HepG2 (cell line): ENCODE data around the gene LIME1. TPM values are rescaled to one million over a fixed set of nuclear protein-coding genes. Genes with fewer than 3 reads are reported as not detected.
A peak's percentile ranks its signal among the peaks of the same experiment; 100 is the strongest.

Experiments
- ATF1 ChIP-seq: IDR thresholded peaks from 2 replicates; pipeline ENCODE4 v1.6.1; 2016; ENCODE audit warnings: mild to moderate bottlenecking, control low read depth
- ATF5 ChIP-seq: sonication (generic); formaldehyde crosslinking; IDR thresholded peaks from 2 replicates; pipeline ENCODE4 v1.4.0; 2020; ENCODE audit warnings: mild to moderate bottlenecking, low read depth, missing genetic modification reagents
- BCL6 ChIP-seq: IDR thresholded peaks from 2 replicates; pipeline ENCODE4 v1.6.1; 2016; ENCODE audit warnings: missing genetic modification reagents, missing compliant biosample characterization
- DBP ChIP-seq: sonication (generic); formaldehyde crosslinking; IDR thresholded peaks from 2 replicates; pipeline ENCODE4 v1.4.0; 2020; ENCODE audit warnings: missing genetic modification reagents; ENCODE audit errors: not compliant biosample characterization
- DNMT1 ChIP-seq: sonication (generic); formaldehyde crosslinking; IDR thresholded peaks from 2 replicates; pipeline ENCODE4 v1.5.1; 2020; ENCODE audit warnings: mild to moderate bottlenecking, missing genetic modification reagents
- FIP1L1 ChIP-seq: fragments of 200-400 bp; formaldehyde crosslinking; IDR thresholded peaks from 2 replicates; pipeline ENCODE4 v1.6.1; 2018; ENCODE audit warnings: low read depth, mild to moderate bottlenecking, low read length, moderate library complexity, borderline replicate concordance; ENCODE audit not compliant: insufficient read depth
- FUBP1 ChIP-seq: sonication (generic); formaldehyde crosslinking; IDR thresholded peaks from 2 replicates; pipeline ENCODE4 v1.5.1; 2020; ENCODE audit warnings: missing genetic modification reagents, mild to moderate bottlenecking, borderline replicate concordance
- JUN ChIP-seq: sonication (generic); formaldehyde crosslinking; IDR thresholded peaks from 2 replicates; pipeline ENCODE4 v1.4.0; 2020; ENCODE audit warnings: mild to moderate bottlenecking, missing genetic modification reagents
- KDM4B ChIP-seq: sonication (generic); formaldehyde crosslinking; IDR thresholded peaks from 2 replicates; pipeline ENCODE4 v1.4.0; 2020; ENCODE audit warnings: missing genetic modification reagents
- POLR2AphosphoS2 ChIP-seq: IDR thresholded peaks from 2 replicates; pipeline ENCODE4 v1.6.1; 2011; ENCODE audit warnings: low read depth, low read length, improper control_type of control experiment
- YY1 ChIP-seq: IDR thresholded peaks from 2 replicates; pipeline ENCODE4 v1.6.1; 2011; ENCODE audit warnings: low read length, low read depth, moderate library complexity, mild to moderate bottlenecking; ENCODE audit not compliant: insufficient read depth, insufficient replicate concordance
- ZNF20 ChIP-seq: sonication (generic); formaldehyde crosslinking; IDR thresholded peaks from 2 replicates; pipeline ENCODE4 v1.4.0; 2020; ENCODE audit warnings: mild to moderate bottlenecking, moderate library complexity, missing genetic modification reagents
- ZNF207 ChIP-seq: fragments of 450-650 bp; IDR thresholded peaks from 2 replicates; pipeline ENCODE4 v1.6.1; 2016; ENCODE audit warnings: antibody characterized with exemption, borderline replicate concordance
- ZNF317 ChIP-seq: sonication (generic); formaldehyde crosslinking; IDR thresholded peaks from 2 replicates; pipeline ENCODE4 v1.5.0; 2020; ENCODE audit warnings: mild to moderate bottlenecking, missing genetic modification reagents
- ZNF326 ChIP-seq: sonication (generic); formaldehyde crosslinking; IDR thresholded peaks from 2 replicates; pipeline ENCODE4 v1.4.0; 2020; ENCODE audit warnings: missing genetic modification reagents, borderline replicate concordance
- ZNF558 ChIP-seq: sonication (generic); formaldehyde crosslinking; IDR thresholded peaks from 2 replicates; pipeline ENCODE4 v1.9.0; 2022; ENCODE audit warnings: mild to moderate bottlenecking, missing genetic modification reagents, borderline replicate concordance
- polyA plus RNA-seq, 8 experiments: library from polyadenylated mRNA; depleted of rRNA in 3 of 8; stranded (reverse) in 7 of 8; unstranded in 1 of 8; fragments of >200 nt; fragmentation: Illumina TruSeq in 4 of 8; extraction: Trizol in 4 of 8; gene quantifications; 2 replicates each; pipeline versions ENCODE4 v1.2.1 to v1.2.3, GENCODE V29; 2011 to 2016; ENCODE audit warnings: low read depth in 4 of 8, missing spikeins in 1 of 8, mixed read lengths in 1 of 8; ENCODE audit not compliant: insufficient read depth in 1 of 8
- total RNA-seq, 5 experiments: library from RNA; depleted of rRNA; stranded (reverse); fragments of >200 nt; fragmentation: Illumina TruSeq; extraction: Trizol; gene quantifications; 2 replicates each; pipeline ENCODE4 v1.2.3, GENCODE V29; 2016; ENCODE audit warnings: low read depth in 1 of 5
- TF ChIP-seq, protein P1 (sequence below): sonication (generic); formaldehyde crosslinking; IDR thresholded peaks from 2 replicates; pipeline ENCODE4 v1.4.0; 2020; ENCODE audit warnings: missing genetic modification reagents, borderline replicate concordance
- TF ChIP-seq, protein P2 (sequence below): sonication (generic); formaldehyde crosslinking; IDR thresholded peaks from 2 replicates; pipeline ENCODE4 v1.5.1; 2020; ENCODE audit warnings: missing genetic modification reagents, mild to moderate bottlenecking, borderline replicate concordance

LIME1 gene
- total and polyA plus RNA-seq, 2 of the 13 experiments (the other 11 are each of a cell fraction or from before 2014, with no cell fraction given): 13.0 to 61.5 TPM

DNA sequence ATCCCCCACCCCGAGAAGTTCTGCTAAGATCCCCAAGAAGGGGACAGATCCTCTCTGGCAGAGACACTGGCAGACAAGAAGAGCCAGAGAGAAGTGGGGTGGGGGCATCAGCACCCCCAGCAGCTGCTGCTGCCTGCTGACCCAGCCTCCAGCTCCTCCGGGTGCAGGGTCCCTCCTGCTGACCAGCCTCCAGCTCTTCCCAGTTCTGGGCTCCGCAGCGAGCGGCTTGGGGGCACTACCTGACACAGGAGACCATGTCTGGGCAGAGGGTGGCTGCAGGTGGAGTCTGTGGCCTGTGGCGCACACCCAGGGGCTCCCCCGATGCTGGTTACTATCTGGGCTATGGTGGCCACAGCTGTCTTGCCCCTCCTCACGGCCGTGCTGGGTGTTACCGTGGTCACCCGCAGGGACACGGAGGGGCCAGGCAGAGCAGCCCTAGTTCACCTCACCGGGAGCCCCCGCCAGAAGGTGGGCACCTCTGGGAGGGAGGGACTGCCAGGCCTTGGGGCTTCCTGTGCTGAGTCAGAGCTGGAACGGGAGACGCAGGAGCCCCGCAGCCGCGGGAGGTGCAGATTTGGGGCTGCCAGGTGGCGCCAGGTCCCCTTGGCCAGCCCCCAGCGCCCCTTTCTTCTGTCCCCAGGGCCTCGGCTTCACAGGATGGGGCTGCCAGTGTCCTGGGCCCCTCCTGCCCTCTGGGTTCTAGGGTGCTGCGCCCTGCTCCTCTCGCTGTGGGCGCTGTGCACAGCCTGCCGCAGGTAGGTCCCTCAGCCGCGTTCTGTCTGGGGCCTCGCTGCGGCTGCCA, 630 bp downstream of the LIME1 start (continued):
- TF ChIP-seq, protein P1, sequence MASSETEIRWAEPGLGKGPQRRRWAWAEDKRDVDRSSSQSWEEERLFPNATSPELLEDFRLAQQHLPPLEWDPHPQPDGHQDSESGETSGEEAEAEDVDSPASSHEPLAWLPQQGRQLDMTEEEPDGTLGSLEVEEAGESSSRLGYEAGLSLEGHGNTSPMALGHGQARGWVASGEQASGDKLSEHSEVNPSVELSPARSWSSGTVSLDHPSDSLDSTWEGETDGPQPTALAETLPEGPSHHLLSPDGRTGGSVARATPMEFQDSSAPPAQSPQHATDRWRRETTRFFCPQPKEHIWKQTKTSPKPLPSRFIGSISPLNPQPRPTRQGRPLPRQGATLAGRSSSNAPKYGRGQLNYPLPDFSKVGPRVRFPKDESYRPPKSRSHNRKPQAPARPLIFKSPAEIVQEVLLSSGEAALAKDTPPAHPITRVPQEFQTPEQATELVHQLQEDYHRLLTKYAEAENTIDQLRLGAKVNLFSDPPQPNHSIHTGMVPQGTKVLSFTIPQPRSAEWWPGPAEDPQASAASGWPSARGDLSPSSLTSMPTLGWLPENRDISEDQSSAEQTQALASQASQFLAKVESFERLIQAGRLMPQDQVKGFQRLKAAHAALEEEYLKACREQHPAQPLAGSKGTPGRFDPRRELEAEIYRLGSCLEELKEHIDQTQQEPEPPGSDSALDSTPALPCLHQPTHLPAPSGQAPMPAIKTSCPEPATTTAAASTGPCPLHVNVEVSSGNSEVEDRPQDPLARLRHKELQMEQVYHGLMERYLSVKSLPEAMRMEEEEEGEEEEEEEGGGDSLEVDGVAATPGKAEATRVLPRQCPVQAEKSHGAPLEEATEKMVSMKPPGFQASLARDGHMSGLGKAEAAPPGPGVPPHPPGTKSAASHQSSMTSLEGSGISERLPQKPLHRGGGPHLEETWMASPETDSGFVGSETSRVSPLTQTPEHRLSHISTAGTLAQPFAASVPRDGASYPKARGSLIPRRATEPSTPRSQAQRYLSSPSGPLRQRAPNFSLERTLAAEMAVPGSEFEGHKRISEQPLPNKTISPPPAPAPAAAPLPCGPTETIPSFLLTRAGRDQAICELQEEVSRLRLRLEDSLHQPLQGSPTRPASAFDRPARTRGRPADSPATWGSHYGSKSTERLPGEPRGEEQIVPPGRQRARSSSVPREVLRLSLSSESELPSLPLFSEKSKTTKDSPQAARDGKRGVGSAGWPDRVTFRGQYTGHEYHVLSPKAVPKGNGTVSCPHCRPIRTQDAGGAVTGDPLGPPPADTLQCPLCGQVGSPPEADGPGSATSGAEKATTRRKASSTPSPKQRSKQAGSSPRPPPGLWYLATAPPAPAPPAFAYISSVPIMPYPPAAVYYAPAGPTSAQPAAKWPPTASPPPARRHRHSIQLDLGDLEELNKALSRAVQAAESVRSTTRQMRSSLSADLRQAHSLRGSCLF: no peak
- TF ChIP-seq ZNF558 (CRISPR knock-in tag) (no peak), ZNF326 (CRISPR knock-in tag) (peak; percentile 51; the same call in 1 of the 2 replicates), FIP1L1 (peak; percentile 90; the same call in 1 of the 2 replicates), ZNF20 (CRISPR knock-in tag) (peak; percentile 66; the same call in 1 of the 2 replicates), FUBP1 (peak; percentile 87; the same call in 1 of the 2 replicates), JUN (CRISPR knock-in tag) (peak; percentile 78), DBP (CRISPR knock-in tag) (no peak), ZNF317 (CRISPR knock-in tag) (no peak), KDM4B (CRISPR knock-in tag) (no peak), BCL6 (0 out of 2 replicates have a peak, but pooled peaks have one; percentile 6), ATF5 (no peak), DNMT1 (CRISPR knock-in tag) (0 out of 2 replicates have a peak, but pooled peaks have one; percentile 45), POLR2AphosphoS2 (0 out of 2 replicates have a peak, but pooled peaks have one; percentile 60), ZNF207 (no peak), ATF1 (CRISPR knock-in tag) (no peak), YY1 (no peak)
- TF ChIP-seq, protein P2, sequence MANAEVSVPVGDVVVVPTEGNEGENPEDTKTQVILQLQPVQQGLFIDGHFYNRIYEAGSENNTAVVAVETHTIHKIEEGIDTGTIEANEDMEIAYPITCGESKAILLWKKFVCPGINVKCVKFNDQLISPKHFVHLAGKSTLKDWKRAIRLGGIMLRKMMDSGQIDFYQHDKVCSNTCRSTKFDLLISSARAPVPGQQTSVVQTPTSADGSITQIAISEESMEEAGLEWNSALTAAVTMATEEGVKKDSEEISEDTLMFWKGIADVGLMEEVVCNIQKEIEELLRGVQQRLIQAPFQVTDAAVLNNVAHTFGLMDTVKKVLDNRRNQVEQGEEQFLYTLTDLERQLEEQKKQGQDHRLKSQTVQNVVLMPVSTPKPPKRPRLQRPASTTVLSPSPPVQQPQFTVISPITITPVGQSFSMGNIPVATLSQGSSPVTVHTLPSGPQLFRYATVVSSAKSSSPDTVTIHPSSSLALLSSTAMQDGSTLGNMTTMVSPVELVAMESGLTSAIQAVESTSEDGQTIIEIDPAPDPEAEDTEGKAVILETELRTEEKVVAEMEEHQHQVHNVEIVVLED: 0 out of 2 replicates have a peak, but pooled peaks have one; percentile 22
